Fibroblast of the aortic adventitia (primary cell): ENCODE measurements around the gene GON7. TPM values are rescaled to one million over a fixed set of nuclear protein-coding genes. Genes with fewer than 3 reads are reported as not detected.

Experiments used
- DNase-seq: peaks from one replicate; pipeline ENCODE4 v3.0.0-alpha.2; 2010; ENCODE audit warnings: low read depth
- H3K4me3 ChIP-seq: 2 replicates; pipeline ENCODE4 v1.5.1; 2011; ENCODE audit warnings: low read depth, mild to moderate bottlenecking, control low read depth, low read length, moderate library complexity
- CTCF ChIP-seq: IDR thresholded peaks from 2 replicates; pipeline ENCODE4 v1.5.1; 2011; ENCODE audit warnings: mild to moderate bottlenecking, low read length, control low read depth, inconsistent platforms; ENCODE audit not compliant: insufficient read depth
- total RNA-seq: library from RNA; depleted of rRNA; stranded (reverse); fragments of >200 nt; gene quantifications from 2 replicates; pipeline ENCODE4 v1.2.3, GENCODE V29; 2012; ENCODE audit warnings: low replicate concordance

The GON7 gene
- 17.3 and 28.1 TPM in 2 replicates for total RNA-seq

DNA sequence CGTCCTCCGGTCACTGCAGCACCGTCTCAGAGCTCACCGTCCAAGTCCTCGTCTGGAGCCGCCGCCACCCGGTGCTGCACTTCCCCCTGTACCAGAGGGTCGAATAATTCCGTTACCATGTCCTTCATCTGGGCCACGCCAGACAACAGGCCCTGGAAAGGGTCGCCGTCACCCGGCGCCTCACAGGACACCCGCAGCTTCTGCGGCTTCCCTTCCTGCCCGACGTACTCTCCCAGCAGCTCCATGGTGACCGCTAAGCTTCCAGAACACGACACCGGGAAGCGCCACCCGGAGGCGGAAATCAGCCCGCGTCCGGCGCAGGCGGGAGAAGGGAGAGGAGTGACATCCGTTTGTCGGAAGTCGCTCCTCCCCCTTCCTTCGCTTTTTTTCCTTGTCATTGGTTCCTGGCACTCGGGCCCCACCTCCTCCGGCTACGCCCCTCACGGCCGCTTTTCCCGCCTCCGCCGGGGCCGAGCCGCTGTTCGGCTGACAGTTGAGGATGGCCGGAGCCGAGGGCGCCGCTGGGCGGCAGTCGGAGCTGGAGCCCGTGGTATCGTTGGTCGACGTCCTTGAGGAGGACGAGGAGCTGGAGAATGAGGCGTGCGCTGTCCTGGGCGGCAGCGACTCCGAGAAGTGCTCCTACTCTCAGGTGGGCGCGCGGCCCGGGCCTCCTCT lies at the start of gene GON7, which contains the start of gene UBR7:
Gene GON7 (minus strand): TSS at position 273 of the 675 bp plus-strand sequence. CDS start 28 bp downstream, at position 245.
Gene UBR7 (plus strand): TSS at position 464 of the 675 bp plus-strand sequence. CDS start 36 bp downstream, at position 500.
- peak; percentile 94 for DNase-seq
- peak; percentile 32 for TF ChIP-seq CTCF
- H3K4me3 ChIP-seq: peak within 1 kb of the TSS; percentile 93

GRCh38 chr14:93249128-93249831 lies 42.4 kb upstream of the GON7 start:
- DNase-seq: no peak
- TF ChIP-seq CTCF: no peak
- no peak overlapping the region for H3K4me3 ChIP-seq

GRCh38 chr14:93246534-93246933 lies 39.7 kb upstream of the GON7 start:
- no peak for TF ChIP-seq CTCF
- H3K4me3 ChIP-seq: no peak overlapping the region
- DNase-seq: no peak

- no peak overlapping the region for H3K4me3 ChIP-seq
- no peak for TF ChIP-seq CTCF
- DNase-seq: no peak
Observed at GRCh38 chr14:93245764-93246420, 39.0 kb upstream of the GON7 start.

- DNase-seq: no peak
- H3K4me3 ChIP-seq: no peak overlapping the region
- TF ChIP-seq CTCF: no peak
Observed at GRCh38 chr14:93240678-93241000, 33.8 kb upstream of the GON7 start.

- H3K4me3 ChIP-seq: no peak overlapping the region
- peak; percentile 22 for DNase-seq
- no peak for TF ChIP-seq CTCF
Observed at GRCh38 chr14:93239869-93240677, 33.2 kb upstream of the GON7 start.
